ENCODE results near the gene KCNMA1. TPM values are rescaled to one million over a fixed set of nuclear protein-coding genes. Genes with fewer than 3 reads are reported as not detected.

The KCNMA1 gene
- total RNA-seq, 2 donors from 2014 or later = 23.2 to 44.5 TPM

DNA sequence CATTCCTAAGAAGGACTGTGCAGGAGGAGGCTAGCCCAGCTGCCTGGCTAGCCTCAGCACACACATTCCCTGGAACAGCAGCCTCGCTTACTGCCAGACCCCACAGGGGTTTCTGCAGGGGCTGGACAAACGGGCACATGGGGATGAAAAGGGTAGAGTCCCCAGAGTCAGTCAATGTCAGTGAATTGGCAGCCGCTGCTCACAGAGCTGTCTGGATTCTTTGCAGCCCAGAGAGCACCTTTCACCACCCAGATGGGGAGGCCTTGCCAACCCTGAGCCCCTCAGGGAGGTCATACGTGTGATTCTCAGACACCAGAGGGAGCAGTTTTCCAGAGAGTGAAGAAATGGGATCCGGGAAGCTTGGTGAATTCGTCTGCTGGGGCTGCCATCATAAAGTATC, 143.3 kb downstream of the KCNMA1 start:
- no peak overlapping the region for H3K4me3 ChIP-seq
- intact Hi-C loops (cut with DNase I) = no loop called here

DNA sequence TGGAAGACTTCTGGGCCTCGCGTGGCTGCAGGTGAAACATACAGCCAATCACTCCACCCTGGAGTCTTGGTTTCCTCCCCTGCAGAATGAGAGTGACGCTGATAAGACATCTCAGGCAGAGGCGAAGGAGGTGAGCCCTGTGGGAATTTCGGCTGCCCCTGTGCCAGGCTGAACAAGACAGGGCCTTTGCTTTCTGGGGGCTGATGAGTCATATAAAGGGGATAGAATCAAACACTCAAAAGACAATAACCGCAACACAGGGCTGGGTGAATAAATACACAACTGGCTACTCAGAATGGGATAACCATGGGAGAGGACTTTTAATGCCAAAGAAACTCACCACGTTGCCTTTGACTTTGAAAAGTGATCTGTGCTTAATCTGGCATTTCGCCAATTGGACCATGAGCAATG, 143.8 kb downstream of the KCNMA1 start:
- no peaks in the 10 kb centered on the region for H3K4me1 ChIP-seq
- no peak overlapping the region for H3K27ac ChIP-seq
- H3K27me3 ChIP-seq = no peaks in the 10 kb centered on the region
- no peak for TF ChIP-seq CTCF (IDR thresholded peaks at IDR 0.05)
- H3K36me3 ChIP-seq = no peaks in the 10 kb centered on the region
- no peaks in the 10 kb centered on the region for H3K9me3 ChIP-seq
- H3K4me3 ChIP-seq = no peak overlapping the region
- no peak for DNase-seq
- intact Hi-C loops (cut with DNase I) = no loop called here
- no peak overlapping the region for H3K9ac ChIP-seq (ENCODE audit: low read depth in 2 of 2, low read length in 2 of 2)

More for the DNA sequence above, 143.3 kb downstream of the KCNMA1 start:
- no peak for TF ChIP-seq CTCF (IDR thresholded peaks at IDR 0.05)
- DNase-seq = no peak
- Histone ChIP-seq H3K9ac (ENCODE audit: low read depth in 2 of 2, low read length in 2 of 2) (no peak overlapping the region), H3K4me1 (no peaks in the 10 kb centered on the region), H3K27me3 (no peaks in the 10 kb centered on the region), H3K36me3 (no peaks in the 10 kb centered on the region), H3K27ac (no peak overlapping the region), H3K9me3 (no peaks in the 10 kb centered on the region)

GRCh38 chr10:77493239-77493806, 144.3 kb downstream of the KCNMA1 start:
- H3K9me3 ChIP-seq = no peaks in the 10 kb centered on the region
- no peak overlapping the region for H3K27ac ChIP-seq
- no peaks in the 10 kb centered on the region for H3K27me3 ChIP-seq
- H3K9ac ChIP-seq (ENCODE audit: low read depth in 2 of 2, low read length in 2 of 2) = no peak overlapping the region
- DNase-seq = no peak
- H3K36me3 ChIP-seq = no peaks in the 10 kb centered on the region
- no peaks in the 10 kb centered on the region for H3K4me1 ChIP-seq
- no peak for TF ChIP-seq CTCF (IDR thresholded peaks at IDR 0.05)
- intact Hi-C loops (cut with DNase I) = no loop called here
- no peak overlapping the region for H3K4me3 ChIP-seq

GRCh38 chr10:77492368-77492994, 145.1 kb downstream of the KCNMA1 start:
- H3K9me3 ChIP-seq = no peaks in the 10 kb centered on the region
- no peak overlapping the region for H3K4me3 ChIP-seq
- H3K9ac ChIP-seq (ENCODE audit: low read depth in 2 of 2, low read length in 2 of 2) = no peak overlapping the region
- no peak for DNase-seq
- no peaks in the 10 kb centered on the region for H3K4me1 ChIP-seq
- H3K36me3 ChIP-seq = no peaks in the 10 kb centered on the region
- TF ChIP-seq CTCF (IDR thresholded peaks at IDR 0.05) = no peak
- H3K27me3 ChIP-seq = no peaks in the 10 kb centered on the region
- no peak overlapping the region for H3K27ac ChIP-seq
- intact Hi-C loops (cut with DNase I) = no loop called here

- Histone ChIP-seq H3K9ac (ENCODE audit: low read depth in 2 of 2, low read length in 2 of 2) (no peak overlapping the region), H3K9me3 (no peaks in the 10 kb centered on the region), H3K27me3 (no peaks in the 10 kb centered on the region), H3K36me3 (no peaks in the 10 kb centered on the region), H3K4me1 (no peaks in the 10 kb centered on the region), H3K27ac (no peak overlapping the region), H3K4me3 (no peak overlapping the region)
- TF ChIP-seq CTCF (IDR thresholded peaks at IDR 0.05) = no peak
- intact Hi-C loops (cut with DNase I) = no loop called here
- no peak for DNase-seq
These were observed 146.9 kb downstream of the KCNMA1 start for GRCh38 chr10:77490534-77491314.
